ENCODE results near the gene SULT1A1.
"Not testable (repeated sequence)": the region's sequence is repeated elsewhere in the genome, so short reads cannot be mapped to it uniquely, and the experiment has no call there.

SULT1A1 gene

DNA sequence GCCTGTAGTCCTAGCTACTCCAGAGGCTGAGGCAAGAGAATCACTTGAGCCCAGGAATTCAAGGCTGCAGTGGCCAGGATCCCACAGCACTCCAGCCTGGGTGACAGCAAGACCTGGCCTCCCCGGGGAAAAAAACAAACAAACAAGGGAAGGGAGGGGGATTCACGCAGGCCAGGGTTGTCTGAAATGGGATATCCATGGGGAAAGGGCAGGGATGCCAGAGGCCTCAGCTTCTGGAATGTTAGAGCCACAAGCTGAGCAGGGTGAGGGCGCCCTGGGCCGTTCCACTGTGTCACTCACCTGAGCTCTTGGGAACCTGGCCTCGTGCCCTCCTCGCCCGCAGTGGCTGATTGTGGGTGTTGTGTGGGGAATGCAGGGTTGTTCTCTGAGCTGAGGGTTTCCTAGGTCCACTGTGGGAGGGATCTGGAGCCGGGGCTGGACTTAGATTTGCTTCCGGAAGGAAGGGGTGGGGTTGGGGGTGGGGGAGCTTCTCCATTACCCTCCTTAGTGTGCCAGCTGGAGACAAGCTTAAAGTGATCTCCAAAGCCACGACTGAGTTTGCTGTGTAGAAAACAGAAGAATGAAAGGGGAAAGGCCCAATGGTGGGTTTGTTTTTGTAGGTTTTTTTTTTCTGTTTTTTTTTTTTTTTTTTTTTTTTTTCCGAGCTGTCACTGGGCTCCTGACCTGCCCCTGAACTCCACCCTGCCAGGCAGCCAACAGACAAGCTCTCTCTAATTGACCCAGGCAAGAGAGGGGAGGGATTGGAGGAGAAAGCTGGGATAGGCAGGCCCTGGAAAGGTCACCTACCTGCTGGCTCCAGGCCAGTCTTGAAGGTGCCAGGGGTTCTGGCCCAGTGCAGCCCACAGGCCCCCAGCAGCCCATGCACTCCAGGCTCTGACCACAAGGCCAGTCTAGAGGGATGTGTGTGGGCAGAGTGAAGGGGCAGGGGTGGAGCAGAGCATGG, at the start of gene SULT1A1:
Gene SULT1A1 (minus strand): TSS at position 414 of the 964 bp plus-strand sequence. CDS start 1,189 bp downstream, outside the sequence.
- DNase-seq: no peak

DNA sequence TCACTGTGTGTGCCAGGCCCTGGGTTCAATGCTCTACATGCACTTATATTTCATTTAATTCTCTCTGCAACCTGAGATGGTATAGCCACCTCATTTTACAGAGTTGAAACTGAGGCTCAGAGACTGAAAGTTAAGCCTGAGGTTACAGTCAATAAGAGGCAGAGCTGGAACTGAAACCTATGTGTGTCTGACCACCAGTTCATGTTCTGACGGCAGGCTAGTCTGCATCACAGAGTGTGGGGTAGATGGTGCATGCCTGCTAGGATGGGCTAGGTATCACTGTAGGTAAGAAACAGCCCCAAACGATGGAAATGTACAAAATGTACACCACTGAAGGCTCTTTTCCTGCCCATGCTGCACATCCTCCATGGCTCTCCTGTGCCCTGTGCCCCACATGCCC, 30.1 kb upstream of the SULT1A1 start:
- DNase-seq: not testable (repeated sequence)

DNA sequence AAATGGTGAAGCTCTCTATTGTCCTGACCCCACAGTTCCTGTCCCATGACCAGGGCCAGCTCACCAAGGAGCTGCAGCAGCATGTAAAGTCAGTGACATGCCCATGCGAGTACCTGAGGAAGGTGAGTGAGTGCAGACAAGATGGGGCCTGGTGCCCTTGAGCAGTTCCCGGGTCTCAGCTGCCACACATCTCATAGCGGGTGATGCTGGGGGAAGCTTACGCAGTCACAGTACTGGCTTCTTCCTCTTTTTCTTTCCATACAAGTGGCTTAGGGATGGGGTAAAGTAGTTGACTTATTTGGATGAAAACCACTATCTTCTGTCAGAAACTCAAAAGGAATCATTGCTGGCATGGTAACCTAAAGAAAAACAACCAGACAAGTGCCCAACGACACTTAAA, 28.5 kb upstream of the SULT1A1 start:
- not testable (repeated sequence) for DNase-seq

DNA sequence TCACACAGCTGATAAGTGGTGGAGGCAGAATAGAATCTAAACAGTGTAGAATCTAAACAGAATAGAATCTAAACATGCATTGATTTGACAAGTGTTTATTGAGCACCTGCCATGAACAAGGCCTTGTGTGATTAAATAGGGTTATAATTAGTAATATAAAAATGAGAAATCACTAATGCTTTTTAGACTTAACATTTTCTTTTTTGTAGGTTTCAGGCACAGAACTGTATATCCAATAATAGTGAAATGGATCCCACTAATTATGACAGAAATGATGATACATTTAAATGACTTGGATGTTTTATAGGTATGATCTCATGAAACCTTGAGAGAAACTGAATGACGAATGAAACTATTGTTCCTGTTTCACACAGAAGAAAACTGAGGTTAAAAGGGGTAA, 27.9 kb upstream of the SULT1A1 start, which contains the start of gene NPIPB8:
Gene NPIPB8 (plus strand): TSS at position 301 of the 400 bp plus-strand sequence. CDS start 296 bp downstream, outside the sequence.
- not testable (repeated sequence) for DNase-seq

DNA sequence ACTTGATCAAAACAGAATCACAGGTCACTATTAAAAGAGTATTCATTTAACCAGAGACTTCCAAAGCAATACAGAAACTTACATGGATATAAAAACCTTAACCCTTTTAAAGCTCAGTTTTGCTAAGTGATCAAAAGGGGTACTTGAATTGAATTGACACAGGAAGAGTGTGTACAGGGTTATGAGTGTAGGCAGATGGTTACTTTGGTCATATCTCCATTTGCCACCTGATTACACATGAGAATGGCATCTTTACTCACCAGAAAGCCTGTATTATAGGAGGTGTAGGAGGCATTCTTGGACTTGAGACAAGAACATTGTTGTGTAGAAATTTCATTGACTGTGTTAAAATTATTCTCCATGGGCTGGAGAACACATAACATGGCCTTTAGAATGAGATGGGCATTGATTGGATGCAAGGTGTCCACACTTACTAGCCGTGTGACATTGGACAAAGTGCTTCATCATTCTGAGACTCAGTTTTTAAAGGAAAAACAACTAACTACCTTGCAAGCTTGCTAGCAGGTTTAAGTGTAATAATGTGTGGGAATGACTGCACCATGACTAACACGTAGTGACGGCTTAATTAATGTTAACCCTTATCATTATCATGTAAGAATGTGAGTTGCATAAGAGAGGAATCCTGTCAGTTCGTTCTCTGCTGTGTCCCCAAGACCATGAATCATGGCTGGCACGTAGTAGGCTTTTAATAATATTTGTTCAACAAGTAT, 26.4 kb upstream of the SULT1A1 start:
- DNase-seq: not testable (repeated sequence)

DNA sequence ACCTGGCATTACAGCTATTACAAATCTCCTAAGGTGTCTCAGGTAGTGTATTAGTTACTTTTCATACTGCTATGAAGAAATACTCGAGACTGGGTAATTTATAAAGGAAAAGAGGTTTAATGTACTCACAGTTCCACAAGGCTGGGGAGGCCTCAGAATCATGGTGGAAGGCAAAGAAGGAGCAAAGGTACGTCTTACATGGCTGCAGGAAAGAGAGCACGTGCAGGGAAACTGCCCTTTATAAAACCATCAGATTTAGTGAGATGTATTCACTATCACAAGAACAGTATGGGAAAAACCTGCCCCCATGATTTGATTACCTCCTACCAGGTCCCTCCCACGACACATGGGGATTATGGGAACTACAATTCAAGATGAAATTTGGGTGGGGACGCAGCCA, 21.1 kb upstream of the SULT1A1 start:
- not testable (repeated sequence) for DNase-seq

DNA sequence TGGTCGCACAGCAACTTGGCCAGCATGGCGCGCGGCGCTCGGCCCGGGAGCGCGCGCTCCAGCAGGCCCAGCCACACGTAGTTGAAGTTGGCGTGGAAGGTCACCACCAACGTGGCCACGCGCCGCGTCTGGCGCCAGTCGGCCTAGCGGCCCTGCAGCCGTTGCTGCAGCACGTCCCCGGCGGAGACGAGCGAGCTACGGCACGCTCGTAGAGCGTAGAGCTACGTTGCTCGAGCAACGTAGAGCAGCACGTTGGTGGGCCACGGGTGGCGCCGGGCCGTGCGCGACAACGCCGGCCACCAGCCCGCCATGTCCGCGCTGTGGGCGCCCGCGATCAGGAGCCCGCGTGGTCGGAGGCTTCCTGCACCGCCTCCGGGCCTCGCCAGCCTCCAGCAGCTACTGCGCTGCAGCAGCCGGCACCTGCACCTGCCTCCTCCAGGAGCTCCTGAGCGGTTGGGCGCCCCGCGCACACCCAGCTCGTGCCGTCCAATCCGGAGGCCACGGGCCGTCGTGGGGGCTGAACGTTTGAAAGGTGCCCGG, 13.4 kb upstream of the SULT1A1 start:
- peak; percentile 87 for DNase-seq

DNA sequence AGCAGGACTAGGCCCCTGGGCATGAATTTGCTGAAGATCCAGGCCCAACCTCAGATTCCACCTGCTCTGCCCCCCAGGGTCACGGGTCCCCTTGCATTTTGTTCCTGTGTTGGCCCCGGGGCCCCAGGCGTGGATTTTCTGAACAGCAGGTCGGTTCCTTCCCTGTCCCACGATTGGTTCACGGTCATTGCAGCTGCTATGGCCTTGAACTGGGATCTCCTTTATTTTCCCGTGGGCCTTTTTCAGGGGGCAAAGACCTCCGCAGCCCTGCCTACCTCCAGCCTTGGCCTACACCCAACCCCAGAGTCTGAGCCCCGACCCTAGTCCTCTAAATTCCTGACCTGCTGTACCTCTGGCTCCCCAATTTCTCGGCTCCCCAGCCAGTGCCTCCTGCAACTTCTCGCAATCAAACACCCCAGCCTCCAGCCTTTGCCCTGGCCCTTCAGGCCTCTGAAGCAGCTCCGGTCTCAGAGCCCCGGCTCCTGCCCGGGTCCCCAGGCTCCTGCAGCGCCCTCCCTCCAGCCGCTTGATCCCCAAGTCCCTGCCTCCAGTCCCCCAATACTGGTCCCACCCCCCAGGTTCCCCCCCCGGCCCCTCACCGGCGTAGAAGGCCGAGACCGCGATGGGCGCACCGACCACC, 12.8 kb upstream of the SULT1A1 start:
- not testable (repeated sequence) for DNase-seq

DNA sequence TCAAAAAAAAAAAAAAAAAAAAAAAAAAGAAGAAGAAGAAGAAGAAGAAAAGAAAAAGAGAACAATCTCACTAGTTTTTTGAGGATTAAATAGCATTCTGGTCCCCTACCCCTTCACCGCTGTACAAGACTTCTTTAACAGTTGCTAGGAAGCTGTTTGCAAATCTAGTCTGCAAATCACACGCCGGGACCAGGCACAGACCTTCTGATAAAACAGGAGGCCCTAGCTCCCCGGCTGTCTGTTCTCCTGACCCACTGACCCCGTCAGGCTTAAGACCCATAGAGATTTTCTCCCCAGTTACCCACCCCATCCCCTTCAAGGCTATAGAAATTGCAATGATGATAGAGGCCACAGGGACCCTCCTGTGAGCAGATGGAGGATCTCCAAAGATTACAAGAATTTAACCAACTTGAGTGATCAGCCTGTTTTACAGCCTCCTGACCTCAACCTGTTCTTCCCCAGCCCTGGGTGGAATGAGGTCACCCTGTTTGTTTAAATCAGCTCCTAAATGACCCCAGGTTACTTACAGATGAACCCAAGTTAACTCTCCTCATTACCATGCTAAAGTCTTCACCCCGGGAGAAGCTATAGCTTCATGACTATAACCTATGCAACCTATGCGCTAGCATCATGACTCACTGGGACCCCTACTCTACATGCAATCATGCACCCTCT, 11.8 kb upstream of the SULT1A1 start:
- DNase-seq: no peak

DNA sequence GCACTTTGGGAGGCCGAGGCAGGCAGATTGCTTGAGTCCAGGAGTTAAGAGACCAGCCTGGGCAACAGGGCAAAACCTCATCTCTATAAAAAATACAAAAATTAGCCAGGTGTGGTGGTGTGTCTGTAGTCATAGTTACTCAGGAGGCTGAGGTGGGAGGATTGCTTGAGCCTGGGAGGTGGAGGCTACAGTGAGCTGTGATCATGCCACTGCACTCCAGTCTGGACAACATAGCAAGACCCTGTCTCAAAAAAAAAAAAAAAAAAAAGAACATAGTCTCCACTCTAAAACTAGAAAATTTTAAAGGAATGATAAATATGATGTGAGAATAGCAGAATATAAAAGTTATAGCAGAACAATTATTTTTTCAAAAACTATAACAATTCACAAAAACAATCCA, 10.5 kb upstream of the SULT1A1 start:
- DNase-seq: not testable (repeated sequence)

DNA sequence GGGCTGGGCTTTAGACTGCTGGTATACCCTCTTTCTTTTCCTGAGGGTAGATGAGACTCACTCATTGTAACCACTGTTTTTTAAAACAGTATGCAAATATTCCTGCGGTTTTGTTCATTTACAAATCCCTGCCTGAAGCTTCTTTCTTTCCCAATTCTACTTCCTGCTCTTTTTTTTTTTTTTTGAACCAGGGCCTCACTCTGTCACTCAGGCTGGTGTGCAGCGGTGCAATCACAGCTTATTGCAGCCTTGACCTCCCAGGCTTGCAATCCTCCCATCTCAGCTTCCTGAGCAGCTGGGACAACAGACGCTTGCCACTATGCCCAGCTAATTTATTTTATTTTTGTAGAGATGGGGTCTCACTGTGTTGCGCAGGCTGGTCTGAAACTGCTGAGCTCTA, 8.0 kb upstream of the SULT1A1 start:
- DNase-seq: no peak

DNA sequence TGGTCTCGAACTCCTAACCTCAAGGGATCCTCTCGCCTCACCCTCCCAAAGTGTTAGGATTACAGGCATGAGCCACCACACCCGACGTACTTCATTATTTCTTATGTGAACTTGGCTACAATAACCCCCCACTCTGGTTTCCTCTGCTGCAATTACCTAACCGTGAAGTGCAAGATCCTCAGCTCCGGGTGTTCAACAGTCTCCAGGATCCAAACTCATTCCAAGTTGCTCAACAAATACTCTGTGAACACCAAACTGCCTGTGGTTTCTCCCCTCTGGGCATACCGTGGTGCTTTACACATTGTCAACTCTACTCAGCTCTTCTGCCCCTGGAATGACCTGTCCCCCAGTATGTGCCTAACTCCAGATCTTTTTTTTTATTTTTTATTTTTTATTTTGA, 6.8 kb upstream of the SULT1A1 start:
- DNase-seq: no peak

DNA sequence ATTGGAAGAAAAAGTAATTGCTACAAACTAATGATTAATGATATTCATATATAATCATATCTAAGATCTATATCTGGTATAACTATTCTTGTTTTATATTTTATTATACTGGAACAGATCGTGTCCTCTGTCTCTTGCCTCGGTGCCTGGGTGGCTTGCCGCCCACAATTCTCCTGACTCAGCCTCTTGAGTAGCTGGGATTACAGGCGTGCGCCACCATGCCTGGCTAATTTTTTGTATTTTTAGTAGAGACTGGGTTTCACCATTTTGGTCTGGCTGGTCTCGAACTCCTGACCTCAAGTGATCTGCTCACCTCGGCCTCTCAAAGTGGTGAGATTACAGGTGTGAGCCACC, 6.4 kb upstream of the SULT1A1 start:
- not testable (repeated sequence) for DNase-seq

DNA sequence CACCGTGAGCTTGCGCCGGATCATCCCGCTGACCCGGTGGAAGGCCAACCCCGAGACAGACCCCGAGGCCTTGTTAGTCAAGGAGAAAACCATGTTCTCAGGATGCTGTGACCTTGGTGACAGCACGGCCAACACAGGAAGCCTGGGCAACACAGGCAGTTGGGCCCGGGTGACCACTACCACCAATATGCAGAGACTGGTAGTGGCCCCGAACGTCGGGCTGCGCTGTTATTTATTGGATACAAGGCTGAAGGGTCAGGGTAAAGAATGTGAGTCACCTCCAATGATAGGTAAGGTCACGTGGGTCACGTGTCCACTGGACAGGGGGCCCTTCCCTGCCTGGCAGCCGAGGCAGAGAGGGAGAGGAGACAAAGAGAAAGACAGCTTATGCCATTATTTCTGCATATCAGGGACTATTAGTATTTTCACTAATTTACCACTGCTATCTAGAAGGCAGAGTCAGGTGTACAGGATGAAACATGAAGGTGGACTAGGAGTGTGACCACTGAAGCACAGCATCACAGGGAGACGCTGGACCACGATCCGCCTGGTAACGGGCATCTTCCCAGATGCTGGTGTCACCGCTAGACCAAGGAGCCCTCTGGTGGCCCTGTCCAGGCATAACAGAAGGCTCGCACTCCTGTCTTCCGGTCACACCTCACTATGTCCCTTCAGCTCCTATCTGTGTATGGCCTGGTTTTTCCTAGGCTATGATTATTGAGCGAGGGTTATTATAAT, 5.8 kb upstream of the SULT1A1 start:
- not testable (repeated sequence) for DNase-seq

DNA sequence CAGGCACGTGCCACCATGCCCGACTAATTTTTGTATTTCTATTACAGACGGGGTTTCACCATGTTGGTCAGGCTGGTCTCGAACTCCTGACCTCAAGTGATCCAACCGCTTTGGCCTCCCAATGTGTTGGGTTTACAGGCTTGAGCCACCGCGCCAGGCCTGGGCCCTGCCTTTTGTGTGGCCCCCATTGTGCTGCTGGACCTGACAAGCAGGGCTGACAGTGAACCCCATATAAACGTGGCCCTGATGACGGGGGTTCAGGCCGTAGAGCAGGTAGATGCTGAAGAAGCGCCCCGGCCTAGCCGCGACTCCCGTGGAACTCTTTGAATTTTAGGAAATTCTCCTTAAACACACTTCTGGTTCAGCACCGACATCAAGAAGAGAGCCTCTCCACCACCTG, 4.7 kb upstream of the SULT1A1 start:
- not testable (repeated sequence) for DNase-seq

DNA sequence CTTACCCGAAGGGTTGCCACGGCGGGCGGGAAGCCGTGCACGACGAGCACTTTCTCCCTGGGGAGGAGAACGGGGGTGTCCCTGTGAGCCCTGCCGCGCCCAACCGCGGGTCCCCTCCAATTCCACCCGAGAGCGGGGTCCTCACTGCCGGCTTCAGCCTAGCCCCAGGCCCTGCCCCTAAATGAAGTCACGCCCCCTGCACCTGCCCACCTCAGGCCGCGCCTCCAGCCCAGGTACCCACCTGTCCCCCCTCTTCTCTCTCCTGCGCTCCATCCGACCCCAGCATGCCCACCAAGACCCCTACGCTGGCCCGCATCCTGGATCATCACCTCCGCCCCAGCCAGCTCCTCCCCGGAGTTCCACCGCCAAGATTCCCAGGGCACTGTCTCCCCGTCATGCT, 4.1 kb upstream of the SULT1A1 start:
- DNase-seq: not testable (repeated sequence)

DNA sequence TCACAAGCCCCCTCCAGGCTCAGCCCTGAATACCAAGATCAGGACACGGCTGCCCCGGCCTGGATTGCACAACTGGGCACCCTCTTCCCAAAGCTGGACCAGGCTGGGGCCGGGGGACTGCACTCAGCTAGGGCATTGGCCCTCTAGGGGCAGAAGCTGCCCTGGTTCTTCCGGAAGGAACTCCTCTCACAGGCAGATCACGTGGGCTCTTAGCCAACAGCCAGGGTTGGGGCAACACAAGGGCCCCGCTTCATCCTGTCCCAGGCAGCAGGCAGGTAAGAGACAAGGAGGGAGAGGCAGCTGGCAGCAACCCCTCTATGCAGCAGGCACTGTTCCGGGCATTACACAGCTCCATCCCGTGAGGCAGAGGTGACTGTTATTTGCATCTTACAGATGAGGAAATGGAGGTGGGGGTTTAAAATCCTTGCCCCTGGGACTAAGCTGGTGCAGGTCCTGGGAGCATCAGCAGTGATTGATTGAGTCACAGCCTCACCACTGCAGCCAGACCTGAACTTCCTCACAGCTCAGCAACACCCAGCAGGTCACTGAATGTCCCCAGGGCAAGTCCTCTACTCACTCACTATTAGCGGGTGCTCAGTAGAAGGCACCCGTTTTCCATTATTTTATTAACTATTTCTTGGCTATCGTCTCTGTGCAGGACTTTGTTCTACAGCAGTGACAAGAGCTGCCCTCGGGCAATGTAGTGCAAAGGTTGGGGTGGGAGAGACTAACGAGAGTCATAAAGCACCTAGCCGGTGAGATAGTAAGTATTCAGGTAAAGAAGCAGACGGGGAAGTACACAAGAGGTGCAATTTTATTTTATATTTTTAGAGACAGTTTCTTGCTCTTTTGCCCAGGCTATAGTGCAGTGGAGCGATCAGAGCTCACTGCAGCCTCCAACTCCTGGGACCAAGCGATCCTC, 2.8 kb upstream of the SULT1A1 start:
- DNase-seq: not testable (repeated sequence)

DNA sequence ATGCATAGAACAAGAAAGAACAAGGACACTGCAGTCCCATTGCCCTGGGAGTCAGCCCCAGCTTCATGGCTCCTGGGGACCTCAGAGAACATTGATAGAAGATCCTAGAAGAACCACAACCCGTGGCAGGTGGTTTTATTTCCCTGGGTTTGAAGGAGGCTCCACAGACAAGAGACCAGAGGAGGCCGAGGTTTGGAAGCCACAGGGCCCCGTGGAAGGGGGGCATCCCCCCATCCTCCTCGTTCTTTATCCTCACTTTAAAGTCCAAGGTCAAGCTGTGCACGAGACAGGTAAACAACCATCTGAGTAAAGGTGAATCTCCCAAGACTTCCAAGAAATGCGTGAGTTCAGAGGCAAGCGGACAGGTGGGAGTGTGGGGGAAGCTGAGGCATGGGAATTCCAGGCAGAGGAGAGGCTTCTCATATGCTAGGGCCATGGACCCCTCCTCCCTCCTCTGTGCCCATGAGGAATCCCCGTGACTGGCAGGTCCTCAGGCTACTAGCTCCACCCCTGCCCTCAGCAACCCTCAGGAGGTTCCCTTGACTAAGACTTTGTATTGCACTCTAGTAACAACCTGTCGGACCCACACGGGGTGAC, 849 bp upstream of the SULT1A1 start:
- DNase-seq: no peak

DNA sequence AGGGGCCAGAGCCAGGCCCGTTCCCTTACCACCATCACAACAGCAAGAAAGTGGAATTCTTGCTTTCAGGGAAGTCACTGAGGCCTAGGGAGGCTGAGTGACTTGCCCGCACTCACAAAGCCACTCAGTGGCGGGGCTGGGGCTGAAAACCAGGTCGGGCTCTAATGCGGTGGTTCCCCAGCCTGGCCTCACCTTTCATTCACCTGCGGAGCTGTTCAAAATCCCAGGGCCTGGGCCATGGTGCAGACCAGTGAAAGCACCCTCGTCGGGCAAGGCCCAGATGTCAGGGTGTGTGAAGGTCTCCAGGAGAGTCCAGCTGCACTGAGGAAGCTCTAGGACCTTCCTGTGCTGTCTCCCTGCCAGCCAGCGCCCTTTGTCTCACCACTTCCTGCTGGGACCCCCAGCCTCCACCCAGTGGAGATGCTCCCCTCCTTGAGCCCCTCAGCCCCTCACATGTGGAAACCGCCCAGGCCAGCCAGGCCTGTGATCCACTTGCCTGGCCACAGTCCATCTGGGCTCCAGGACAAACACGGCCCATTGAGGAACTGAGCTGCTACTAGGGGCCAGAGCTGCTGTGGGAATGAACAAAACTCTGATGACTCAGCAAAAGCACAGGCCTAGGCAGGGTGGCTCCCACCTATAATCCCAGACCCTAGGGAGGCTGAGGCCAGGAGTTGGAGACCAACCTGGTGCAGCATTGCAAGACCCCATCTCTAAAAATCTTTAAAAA, 812 bp downstream of the SULT1A1 start:
- DNase-seq: peak; percentile 56

DNA sequence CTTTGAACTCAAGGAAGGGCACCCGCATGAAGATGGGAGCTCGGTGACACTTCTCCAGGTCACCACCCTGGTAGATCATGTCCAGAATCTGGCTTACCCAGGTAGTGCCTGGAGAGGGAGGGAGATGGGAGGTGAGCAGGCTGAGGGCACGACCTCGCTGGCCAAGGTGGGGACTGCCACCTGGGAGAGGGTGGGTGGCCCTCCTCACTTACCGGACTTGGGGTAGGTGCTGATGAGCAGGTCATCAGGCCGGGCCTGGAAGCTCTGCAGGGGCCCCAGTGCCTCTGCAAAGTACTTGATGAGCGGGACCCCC, 1.4 kb downstream of the SULT1A1 start:
- DNase-seq: peak; percentile 58

All from activated CD8-positive, alpha-beta memory T cell treated with anti-CD3 and anti-CD28 coated beads for 24 hours (primary cell).